ENCODE measurements around the gene ARAP2.

ARAP2 gene, protein sequence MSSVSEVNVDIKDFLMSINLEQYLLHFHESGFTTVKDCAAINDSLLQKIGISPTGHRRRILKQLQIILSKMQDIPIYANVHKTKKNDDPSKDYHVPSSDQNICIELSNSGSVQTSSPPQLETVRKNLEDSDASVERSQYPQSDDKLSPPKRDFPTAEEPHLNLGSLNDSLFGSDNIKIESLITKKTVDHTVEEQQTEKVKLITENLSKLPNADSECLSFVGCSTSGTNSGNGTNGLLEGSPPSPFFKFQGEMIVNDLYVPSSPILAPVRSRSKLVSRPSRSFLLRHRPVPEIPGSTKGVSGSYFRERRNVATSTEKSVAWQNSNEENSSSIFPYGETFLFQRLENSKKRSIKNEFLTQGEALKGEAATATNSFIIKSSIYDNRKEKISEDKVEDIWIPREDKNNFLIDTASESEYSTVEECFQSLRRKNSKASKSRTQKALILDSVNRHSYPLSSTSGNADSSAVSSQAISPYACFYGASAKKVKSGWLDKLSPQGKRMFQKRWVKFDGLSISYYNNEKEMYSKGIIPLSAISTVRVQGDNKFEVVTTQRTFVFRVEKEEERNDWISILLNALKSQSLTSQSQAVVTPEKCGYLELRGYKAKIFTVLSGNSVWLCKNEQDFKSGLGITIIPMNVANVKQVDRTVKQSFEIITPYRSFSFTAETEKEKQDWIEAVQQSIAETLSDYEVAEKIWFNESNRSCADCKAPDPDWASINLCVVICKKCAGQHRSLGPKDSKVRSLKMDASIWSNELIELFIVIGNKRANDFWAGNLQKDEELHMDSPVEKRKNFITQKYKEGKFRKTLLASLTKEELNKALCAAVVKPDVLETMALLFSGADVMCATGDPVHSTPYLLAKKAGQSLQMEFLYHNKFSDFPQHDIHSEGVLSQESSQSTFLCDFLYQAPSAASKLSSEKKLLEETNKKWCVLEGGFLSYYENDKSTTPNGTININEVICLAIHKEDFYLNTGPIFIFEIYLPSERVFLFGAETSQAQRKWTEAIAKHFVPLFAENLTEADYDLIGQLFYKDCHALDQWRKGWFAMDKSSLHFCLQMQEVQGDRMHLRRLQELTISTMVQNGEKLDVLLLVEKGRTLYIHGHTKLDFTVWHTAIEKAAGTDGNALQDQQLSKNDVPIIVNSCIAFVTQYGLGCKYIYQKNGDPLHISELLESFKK (N-terminal part only)

GRCh38 chr4:36244257-36245082, at the start of gene ARAP2:
Gene ARAP2, minus strand, starts transcription at chr4:36244514. Its CDS starts 15,028 bp downstream, at chr4:36229486.
- TF ChIP-seq CTCF (IDR thresholded peaks at IDR 0.05; ENCODE audit: low read depth, low read length, missing control alignments), result no peak
- DNase-seq (ENCODE audit: extremely low read depth, low read depth), result no peak
- H3K4me3 ChIP-seq (replicated peaks; ENCODE audit: low read depth, low read length), result peak within 1 kb of the TSS; percentile 26; the same call in 1 of the 2 replicates

- no peak for DNase-seq (ENCODE audit: extremely low read depth, low read depth)
- no peak for TF ChIP-seq CTCF (IDR thresholded peaks at IDR 0.05; ENCODE audit: low read depth, low read length, missing control alignments)
- no peak overlapping the region for H3K4me3 ChIP-seq (replicated peaks; ENCODE audit: low read depth, low read length)
These were observed 48.4 kb upstream of the ARAP2 start for GRCh38 chr4:36292556-36293188.

DNA sequence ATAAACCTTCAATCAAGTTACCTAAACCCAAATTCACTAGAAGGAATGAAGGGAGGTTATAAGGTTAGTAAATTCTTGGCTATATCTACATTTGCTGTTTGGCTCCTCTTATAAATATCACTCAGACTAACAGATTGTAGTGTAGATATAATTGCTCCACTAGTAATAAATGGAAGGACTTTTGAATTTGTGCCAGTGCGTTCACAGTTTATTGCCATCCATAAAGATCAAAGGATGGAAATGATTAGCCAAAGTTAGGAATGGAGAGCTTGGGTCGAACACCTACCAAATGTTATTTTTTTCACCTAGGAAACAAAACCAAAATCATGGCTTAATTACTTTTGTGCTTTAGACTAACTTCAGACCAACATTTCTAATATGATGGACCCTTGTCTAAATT, 46.3 kb upstream of the ARAP2 start:
- no peak for TF ChIP-seq CTCF (IDR thresholded peaks at IDR 0.05; ENCODE audit: low read depth, low read length, missing control alignments)
- no peak for DNase-seq (ENCODE audit: extremely low read depth, low read depth)
- no peak overlapping the region for H3K4me3 ChIP-seq (replicated peaks; ENCODE audit: low read depth, low read length)

DNA sequence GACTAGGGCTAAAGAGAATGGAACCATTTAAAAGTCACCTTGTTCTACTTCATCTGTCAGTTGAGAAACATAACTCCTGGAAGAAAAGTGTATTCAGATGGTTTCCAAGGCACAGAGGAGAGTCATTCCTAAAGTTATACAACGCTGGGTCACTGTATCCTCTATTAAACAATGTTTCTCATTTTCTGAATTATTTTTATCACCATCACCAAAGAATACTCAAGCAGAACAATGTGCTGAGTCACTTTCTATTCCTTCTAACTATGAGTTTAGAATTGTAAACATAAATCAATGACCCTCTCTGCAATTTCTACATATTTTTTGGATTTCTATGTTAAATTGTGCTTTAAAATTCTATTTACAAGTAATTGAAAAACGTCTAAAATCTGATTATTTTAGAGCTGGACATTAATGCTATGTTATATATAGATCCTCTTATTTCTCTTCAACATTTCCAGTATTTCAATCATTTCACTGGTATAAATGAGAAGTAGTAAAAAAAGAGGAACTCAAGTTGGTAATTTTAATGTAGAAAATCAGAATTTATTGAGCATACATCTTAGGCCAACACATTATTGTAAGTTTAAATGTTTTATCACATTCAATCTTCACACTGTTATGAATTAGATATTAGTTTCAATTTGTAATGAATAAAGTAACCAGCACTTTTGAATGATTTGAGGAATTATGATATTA, 44.6 kb upstream of the ARAP2 start:
- no peak for DNase-seq (ENCODE audit: extremely low read depth, low read depth)
- H3K4me3 ChIP-seq (replicated peaks; ENCODE audit: low read depth, low read length), result no peak overlapping the region
- no peak for TF ChIP-seq CTCF (IDR thresholded peaks at IDR 0.05; ENCODE audit: low read depth, low read length, missing control alignments)

DNA sequence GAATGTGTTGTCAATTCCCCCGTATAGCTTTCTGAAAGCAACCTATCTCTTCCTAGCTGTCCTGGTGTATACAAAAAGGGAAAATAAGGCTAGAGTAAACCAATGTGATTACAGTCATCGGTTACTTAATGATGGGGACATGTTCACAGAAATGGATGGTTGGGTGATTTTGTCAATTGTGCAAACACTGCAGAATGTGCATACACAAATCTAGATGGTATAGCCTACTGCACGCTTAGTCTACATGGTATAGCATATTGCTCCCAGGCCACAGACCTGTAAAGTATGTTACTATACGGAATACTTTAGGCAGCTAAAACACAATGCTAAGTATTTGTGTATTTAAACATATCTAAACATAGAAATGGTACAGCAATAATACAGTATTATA, 42.2 kb upstream of the ARAP2 start:
- no peak for TF ChIP-seq CTCF (IDR thresholded peaks at IDR 0.05; ENCODE audit: low read depth, low read length, missing control alignments)
- no peak for DNase-seq (ENCODE audit: extremely low read depth, low read depth)
- H3K4me3 ChIP-seq (replicated peaks; ENCODE audit: low read depth, low read length), result no peak overlapping the region

All from HFF-Myc (cell line).